Suprapubic skin (tissue), 4 donors: ENCODE measurements around the gene COBLL1. TPM values are rescaled to one million over a fixed set of nuclear protein-coding genes. Genes with fewer than 3 reads are reported as not detected.

Experiments
- DNase-seq, 2 donors: peaks; one replicate each; pipeline ENCODE4 v3.0.0-alpha.2; 2019; ENCODE audit warnings: low spot score in 2 of 2
- H3K27ac ChIP-seq: fragments of 200-600 bp; sonication (generic); one replicate; pipeline ENCODE4 v1.5.1; 2019
- H3K27me3 ChIP-seq: fragments of 200-600 bp; sonication (generic); one replicate; pipeline ENCODE4 v1.5.1; 2019
- H3K36me3 ChIP-seq: fragments of 200-600 bp; sonication (generic); one replicate; pipeline ENCODE4 v1.5.1; 2019
- H3K4me1 ChIP-seq: fragments of 200-600 bp; sonication (generic); one replicate; pipeline ENCODE4 v1.5.1; 2019
- H3K4me3 ChIP-seq: fragments of 200-600 bp; sonication (generic); one replicate; pipeline ENCODE4 v1.5.1; 2019; ENCODE audit warnings: mild to moderate bottlenecking
- H3K9me3 ChIP-seq: fragments of 200-600 bp; sonication (generic); one replicate; pipeline ENCODE4 v1.5.1; 2019
- CTCF ChIP-seq, 2 donors: fragments of 200-600 bp in 1 of 2; fragments of 450-650 bp in 1 of 2; sonication (generic) in 1 of 2; IDR thresholded peaks; one replicate each; pipeline ENCODE4 v1.5.1; 2016 to 2019; ENCODE audit warnings: antibody characterized with exemption in 2 of 2, mild to moderate bottlenecking in 1 of 2, moderate library complexity in 1 of 2
- EP300 ChIP-seq: sonication (generic); formaldehyde crosslinking; IDR thresholded peaks from one replicate; pipeline ENCODE4 v1.6.1; 2017; ENCODE audit warnings: antibody characterized with exemption
- POLR2A ChIP-seq, 2 donors: fragments of 450-650 bp; IDR thresholded peaks; one replicate each; pipeline ENCODE4 v1.6.1; 2017; ENCODE audit warnings: antibody characterized with exemption in 2 of 2, mild to moderate bottlenecking in 2 of 2, moderate library complexity in 2 of 2
- POLR2AphosphoS5 ChIP-seq, 3 donors: sonication (generic); formaldehyde crosslinking; IDR thresholded peaks; one replicate each; pipeline ENCODE4 v1.6.1; 2017; ENCODE audit warnings: antibody characterized with exemption in 3 of 3
- WGBS: methylation state at CpG from one replicate; pipeline ENCODE4 v1.1.5; 2018; 5-methylcytosine and 5-hydroxymethylcytosine counted together
- total RNA-seq, 4 donors: library from RNA; depleted of rRNA; stranded (reverse); fragments of >200 nt; gene quantifications; one replicate each; pipeline ENCODE4 v1.1.0, GENCODE V29; 2016

The COBLL1 gene
- total RNA-seq, 4 donors from 2014 or later: 36.2 to 170 (median 61.0) TPM

DNA sequence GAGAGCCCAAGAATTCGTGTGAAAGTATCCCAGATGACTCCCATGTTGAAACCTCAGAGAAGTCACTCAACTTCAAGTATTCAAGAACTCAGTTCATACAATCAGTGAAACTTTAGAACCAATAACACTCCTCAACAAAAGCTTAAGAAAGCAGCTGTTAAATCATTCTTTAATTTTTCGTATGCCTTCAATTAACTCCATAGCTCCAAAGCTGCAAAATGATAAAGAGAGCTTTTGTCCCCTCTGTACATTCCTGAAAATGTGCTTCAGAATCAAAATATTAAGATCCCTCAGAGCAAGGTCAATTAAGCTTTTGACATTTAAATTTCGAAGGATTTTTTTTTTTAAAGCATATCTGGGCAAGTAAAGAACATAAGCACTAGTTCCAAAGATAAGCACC, 4.7 kb downstream of the COBLL1 start:
- DNase-seq: no peak
- no peaks in the 10 kb centered on the region for H3K36me3 ChIP-seq
- H3K4me3 ChIP-seq: no peak overlapping the region
- no peaks in the 10 kb centered on the region for H3K27me3 ChIP-seq
- no peaks in the 10 kb centered on the region for H3K9me3 ChIP-seq
- peaks cover 33% of the 10 kb centered on the region for H3K4me1 ChIP-seq
- no peak for TF ChIP-seq POLR2AphosphoS5 (IDR thresholded peaks at IDR 0.05)
- no peak for TF ChIP-seq CTCF (IDR thresholded peaks at IDR 0.05)
- no peak for TF ChIP-seq POLR2A (IDR thresholded peaks at IDR 0.05)
- TF ChIP-seq EP300: no peak
- 30% methylated on average over 3 of the region's 3 CpGs for WGBS
- no peak overlapping the region for H3K27ac ChIP-seq

- Histone ChIP-seq H3K36me3 (no peaks in the 10 kb centered on the region), H3K4me3 (no peak overlapping the region), H3K9me3 (no peaks in the 10 kb centered on the region), H3K27ac (no peak overlapping the region), H3K4me1 (peaks cover 32% of the 10 kb centered on the region), H3K27me3 (no peaks in the 10 kb centered on the region)
- TF ChIP-seq CTCF (IDR thresholded peaks at IDR 0.05) (no peak), POLR2A (IDR thresholded peaks at IDR 0.05) (no peak), POLR2AphosphoS5 (IDR thresholded peaks at IDR 0.05) (no peak), EP300 (no peak)
- no peak for DNase-seq
Measured at GRCh38 chr2:164835302-164835701, 6.3 kb downstream of the COBLL1 start.

GRCh38 chr2:164831887-164832286, 9.7 kb downstream of the COBLL1 start:
- H3K27ac ChIP-seq: no peak overlapping the region
- 82% methylated on average over 4 of the region's 4 CpGs for WGBS
- no peak for DNase-seq
- peaks cover 7% of the 10 kb centered on the region for H3K4me1 ChIP-seq
- no peaks in the 10 kb centered on the region for H3K36me3 ChIP-seq
- H3K9me3 ChIP-seq: no peaks in the 10 kb centered on the region
- no peak for TF ChIP-seq POLR2AphosphoS5 (IDR thresholded peaks at IDR 0.05)
- no peak for TF ChIP-seq POLR2A (IDR thresholded peaks at IDR 0.05)
- no peak for TF ChIP-seq CTCF (IDR thresholded peaks at IDR 0.05)
- no peak for TF ChIP-seq EP300
- H3K27me3 ChIP-seq: no peaks in the 10 kb centered on the region
- H3K4me3 ChIP-seq: no peak overlapping the region

DNA sequence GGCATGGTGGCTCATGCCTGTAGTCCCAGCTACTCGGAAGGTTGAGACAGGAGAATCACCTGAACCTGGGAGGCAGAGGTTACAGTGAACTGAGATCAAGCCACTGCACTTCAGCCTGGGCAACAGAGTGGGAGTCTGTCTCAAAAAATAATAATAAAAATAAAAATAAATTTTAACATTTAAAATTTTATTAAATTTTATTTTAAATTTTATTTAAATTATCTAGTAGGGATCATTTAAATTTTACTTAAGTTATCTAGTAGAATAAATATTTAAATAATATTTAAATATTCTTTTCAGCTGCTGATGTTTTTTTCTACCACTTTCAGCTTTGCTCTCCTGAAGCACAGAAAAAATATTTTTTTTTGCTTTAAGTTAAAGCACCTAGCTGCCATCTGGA, 10.4 kb downstream of the COBLL1 start:
- 89% methylated on average over 1 of the region's 1 CpG for WGBS
- H3K27ac ChIP-seq: no peak overlapping the region
- peaks cover 14% of the 10 kb centered on the region for H3K4me1 ChIP-seq
- no peaks in the 10 kb centered on the region for H3K36me3 ChIP-seq
- no peak for DNase-seq
- no peak for TF ChIP-seq POLR2AphosphoS5 (IDR thresholded peaks at IDR 0.05)
- no peak for TF ChIP-seq CTCF (IDR thresholded peaks at IDR 0.05)
- TF ChIP-seq EP300: no peak
- no peak for TF ChIP-seq POLR2A (IDR thresholded peaks at IDR 0.05)
- no peaks in the 10 kb centered on the region for H3K27me3 ChIP-seq
- no peaks in the 10 kb centered on the region for H3K9me3 ChIP-seq
- H3K4me3 ChIP-seq: no peak overlapping the region

GRCh38 chr2:164826293-164827243, 15.1 kb downstream of the COBLL1 start:
- TF ChIP-seq CTCF (IDR thresholded peaks at IDR 0.05): no peak
- no peaks in the 10 kb centered on the region for H3K36me3 ChIP-seq
- no peak for DNase-seq

More at GRCh38 chr2:164826293-164827243, 15.1 kb downstream of the COBLL1 start:
- H3K4me3 ChIP-seq: peak overlapping the region; percentile 1
- peak overlapping the region; percentile 59 for H3K27ac ChIP-seq
- 48% methylated on average over 8 of the region's 8 CpGs for WGBS
- H3K9me3 ChIP-seq: no peaks in the 10 kb centered on the region
- no peaks in the 10 kb centered on the region for H3K27me3 ChIP-seq
- H3K4me1 ChIP-seq: peaks cover 25% of the 10 kb centered on the region
